NCI-H345 treated with DMSO at 0.1 percent for 48 hours (cell line): ENCODE measurements around the gene TRIM9.
A peak's percentile ranks its signal among the peaks of the same experiment; 100 is the strongest.
"Not testable (repeated sequence)": the region's sequence is repeated elsewhere in the genome, so short reads cannot be mapped to it uniquely, and the experiment has no call there.

ENCODE experiments used
- DNase-seq: peaks from one replicate; lab custom pipeline; 2025; ENCODE audit not compliant: unreplicated experiment; lab: John Stamatoyannopoulos, UW

The TRIM9 gene

DNA sequence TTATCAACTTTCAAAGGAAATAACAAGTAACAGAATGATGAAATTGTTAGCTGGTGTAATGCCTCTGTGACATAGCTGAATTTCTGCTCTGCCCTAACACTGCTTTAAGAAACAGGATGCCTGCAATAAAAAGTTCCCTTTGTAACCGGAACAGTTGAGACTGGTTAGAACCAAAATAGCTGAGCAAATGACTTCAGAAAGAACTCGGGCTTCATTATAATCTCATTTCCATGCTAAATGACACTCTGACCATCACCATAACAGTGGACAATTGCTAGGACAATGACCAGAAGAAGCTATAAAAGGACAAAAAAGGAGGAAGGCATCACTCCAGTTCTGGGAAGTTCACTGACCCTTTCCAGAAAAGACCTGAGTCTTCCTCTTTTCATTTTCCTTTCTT is 127.1 kb downstream of the TRIM9 start:
- DNase-seq: no peak

DNA sequence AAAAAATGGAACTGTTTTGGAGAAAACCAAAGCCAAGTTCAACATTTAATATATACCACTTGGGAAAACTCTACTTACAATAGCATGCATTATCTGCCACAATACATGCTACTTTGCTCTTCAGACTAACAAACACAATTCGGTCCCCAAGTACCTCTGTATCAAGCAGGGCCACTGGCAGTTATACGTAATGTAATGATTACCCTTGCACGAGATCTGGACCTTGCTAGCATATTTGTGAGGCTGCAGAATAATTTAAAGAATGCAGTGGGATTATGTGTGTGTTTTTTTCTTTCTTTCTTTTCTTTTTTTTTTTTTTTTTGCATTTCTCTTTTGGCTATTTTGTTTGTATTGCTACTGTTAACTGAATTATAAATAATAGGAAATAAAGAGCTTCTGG is 127.8 kb downstream of the TRIM9 start:
- no peak for DNase-seq

DNA sequence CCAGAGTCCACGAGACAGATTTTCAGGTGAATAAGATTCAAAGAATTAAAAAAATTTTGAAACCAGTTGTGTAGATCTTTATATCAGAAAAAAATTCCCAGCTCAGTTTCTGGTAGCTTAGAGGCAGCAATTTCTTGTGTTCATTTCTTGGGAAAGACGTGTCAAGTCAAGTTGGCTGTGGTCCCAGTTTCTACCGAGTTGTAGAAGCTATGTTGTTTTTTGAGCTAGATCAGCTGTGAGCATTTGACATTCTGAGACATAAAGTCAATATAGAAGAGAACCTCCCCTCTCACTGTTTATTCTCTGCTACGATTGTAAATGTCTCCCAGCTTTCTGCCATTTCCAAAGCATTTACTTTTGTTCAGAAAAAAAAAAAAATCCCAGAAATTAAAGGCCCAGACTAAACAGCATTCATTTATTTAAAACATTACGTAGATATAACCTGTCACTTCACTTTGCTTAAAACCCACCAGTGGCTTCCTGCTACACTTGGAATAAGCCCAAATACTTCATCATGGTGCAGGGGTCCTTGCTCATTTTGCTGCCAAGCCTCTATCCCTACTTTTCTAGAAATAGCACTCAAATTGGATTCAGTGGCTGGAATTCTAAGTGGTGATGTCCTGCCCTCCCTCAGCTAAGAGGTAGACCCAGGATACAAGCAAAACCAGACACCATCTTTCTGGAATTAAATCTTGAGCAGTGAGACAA is 130.1 kb downstream of the TRIM9 start:
- no peak for DNase-seq

DNA sequence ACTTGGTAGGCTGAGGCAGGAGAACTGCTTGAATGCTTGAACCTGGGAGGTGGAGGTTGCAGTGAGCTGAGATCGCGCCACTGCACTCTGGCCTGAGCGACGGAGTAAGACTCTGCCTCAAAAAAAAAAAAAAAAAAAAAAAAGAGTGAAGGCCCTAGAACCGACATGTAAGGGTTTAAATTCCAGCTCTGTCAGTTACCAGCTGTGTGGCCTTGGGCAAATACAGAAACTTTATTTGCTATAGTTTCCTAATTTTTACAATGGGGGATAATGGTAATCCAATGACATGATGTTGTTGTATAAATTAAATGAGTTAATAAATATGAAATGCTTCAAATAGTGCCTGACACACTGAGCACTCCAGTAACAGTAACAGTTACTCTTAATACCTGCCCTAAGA is 131.0 kb downstream of the TRIM9 start:
- no peak for DNase-seq

DNA sequence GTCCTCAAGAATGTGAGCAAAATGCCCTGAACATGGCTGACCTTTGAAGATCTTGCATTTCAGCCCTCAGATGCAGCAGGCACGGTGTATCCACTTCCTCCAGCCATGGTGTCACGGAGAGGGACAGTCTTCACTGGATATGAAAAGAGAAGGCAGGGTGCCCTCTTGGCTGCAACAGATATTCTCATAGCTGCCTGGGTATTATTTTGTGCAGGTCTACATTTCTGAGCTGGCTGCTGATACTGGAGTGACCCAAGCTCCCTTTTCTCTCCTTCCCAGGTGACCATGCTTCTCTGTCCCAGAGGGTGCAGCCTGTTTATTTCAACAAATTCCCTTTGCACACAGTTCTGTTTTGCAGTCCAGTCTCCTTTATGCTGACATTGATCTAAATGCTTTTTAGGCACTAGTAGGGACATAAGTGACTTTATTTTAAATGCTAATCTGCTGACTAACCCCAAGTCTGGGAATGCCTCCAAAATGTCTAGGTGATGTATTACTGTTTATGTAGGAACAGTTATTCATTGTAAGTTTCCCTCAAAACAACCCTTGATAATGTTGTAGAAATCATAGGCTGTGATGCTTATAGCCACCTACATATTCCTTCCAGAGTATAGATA is 133.2 kb downstream of the TRIM9 start:
- no peak for DNase-seq

DNA sequence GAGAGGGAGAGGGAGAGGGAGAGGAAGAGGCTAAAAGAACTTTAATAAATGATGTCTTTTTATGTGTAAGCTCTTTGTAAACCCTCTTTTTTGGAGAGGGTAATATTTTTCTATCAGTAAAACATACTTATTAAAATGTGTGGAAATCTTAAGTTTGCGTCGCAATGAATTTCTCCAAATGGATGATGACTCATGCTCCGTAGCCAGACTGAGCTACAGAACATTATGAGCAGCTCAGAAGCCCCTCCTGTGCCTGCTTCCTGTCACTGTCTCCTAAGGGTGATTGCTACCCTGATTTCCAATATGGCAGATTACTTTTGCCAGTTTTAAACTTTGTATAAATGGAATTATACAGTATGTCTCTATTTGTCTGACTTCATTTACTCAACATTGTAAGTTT is 137.6 kb downstream of the TRIM9 start:
- DNase-seq: no peak

DNA sequence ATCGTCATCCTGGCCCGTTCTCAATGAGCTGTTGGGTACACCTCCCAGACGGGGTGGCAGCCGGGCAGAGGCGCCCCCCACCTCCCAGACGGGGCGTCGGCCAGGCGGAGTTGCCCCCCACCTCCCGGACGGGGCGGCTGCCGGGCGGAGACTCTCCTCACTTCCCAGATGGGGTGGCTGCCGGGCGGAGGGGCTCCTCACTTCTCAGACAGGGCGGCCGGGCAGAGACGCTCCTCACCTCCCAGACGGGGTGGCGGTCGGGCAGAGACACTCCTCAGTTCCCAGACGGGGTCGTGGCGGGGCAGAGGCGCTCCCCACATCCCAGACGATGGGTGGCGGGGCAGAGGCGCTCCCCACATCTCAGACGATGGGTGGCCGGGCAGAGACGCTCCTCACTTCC is 138.5 kb downstream of the TRIM9 start:
- DNase-seq: not testable (repeated sequence)

DNA sequence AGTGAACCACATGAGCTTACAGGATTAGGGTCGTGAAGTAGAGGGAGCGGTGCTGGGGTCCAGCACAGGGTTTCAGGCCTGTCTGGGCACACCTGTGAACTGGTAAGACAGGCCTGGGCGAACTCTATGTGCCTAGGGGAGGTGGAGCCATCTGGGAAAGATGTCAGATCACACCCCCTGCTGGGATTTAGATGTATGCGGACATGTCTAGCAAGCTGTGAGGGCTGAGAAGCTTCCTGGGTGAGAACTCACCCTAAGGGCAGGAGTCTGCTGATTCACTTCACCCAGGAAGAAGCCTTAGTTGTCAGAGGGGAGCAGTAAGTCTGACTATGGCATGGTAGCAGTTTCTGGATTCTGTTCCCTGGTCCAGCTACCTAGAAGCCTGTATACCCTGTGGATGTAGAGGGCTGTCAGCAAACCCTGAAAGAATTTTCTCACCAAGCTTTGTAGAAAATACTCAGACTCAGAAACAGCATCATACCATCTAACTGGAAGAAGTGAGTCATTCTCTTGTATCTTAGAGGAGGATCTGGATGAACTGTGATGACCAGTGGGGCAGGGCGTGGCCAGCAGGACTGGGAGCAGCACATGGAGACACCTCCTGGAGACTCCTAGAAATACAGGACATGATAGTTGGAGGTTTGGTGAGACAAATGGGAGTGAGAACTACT is 139.4 kb downstream of the TRIM9 start:
- DNase-seq: peak; percentile 12

DNA sequence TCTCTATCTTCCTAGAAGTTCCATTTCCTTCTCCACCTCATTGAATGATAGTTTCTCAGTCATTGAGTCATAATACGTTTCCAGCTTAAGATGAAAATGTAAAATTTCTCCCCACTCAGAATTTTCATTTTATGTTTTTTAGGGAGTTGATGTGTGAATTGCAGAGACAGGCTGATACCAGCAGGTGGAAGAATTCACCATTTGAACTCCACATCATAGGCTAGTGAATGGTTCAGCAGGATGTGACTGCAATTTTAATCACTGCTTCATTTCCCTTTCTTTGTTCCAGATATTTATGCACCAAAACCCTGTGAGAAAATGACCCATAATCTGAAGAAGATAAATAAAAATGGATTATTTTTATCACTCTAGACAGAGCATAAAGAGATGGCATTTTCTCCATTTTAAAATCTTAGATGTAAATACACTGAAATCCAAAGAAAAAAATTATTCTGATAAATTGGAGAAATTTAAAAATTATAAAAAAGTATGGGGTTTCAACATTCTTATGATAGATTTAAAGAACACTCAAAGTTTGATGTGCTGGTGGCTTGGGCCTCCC is 140.0 kb downstream of the TRIM9 start:
- DNase-seq: no peak

DNA sequence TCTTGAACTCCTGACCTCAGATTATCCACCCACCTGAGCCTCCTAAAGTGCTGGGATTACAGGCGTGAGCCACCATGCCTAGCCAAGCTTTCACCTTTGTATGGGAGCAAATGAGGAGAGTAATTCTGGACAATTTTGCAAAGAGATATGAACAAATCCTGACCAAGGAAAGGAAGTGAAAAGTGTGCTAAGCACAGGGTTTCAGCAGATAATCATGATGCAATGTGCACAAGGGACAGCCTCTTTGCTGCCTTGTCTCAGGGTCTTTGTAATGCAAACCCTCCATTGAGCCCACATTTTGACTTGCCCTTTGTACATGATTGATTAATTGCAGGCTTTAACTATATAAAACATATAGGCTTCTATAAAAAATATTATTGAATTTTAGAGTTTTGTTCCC is 141.4 kb downstream of the TRIM9 start:
- no peak for DNase-seq

DNA sequence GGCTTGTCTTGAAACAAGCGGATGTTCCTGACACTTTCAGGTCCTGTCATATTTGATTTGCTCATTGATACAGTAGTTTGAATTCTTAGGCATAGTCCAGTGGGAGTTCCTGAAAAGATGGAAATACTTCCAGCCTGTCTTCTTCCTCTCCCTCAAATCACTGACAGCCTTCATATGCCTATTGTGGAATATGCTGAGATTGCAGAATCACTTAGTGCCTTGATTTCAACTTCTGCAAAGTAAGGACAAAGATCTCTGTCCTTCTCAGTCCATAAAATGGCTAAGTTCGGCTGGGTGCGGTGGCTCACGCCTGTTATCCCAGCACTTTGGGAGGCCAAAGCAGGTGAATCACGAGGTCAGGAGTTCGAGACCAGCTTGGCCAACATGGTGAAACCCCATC is 143.9 kb downstream of the TRIM9 start:
- DNase-seq: no peak

DNA sequence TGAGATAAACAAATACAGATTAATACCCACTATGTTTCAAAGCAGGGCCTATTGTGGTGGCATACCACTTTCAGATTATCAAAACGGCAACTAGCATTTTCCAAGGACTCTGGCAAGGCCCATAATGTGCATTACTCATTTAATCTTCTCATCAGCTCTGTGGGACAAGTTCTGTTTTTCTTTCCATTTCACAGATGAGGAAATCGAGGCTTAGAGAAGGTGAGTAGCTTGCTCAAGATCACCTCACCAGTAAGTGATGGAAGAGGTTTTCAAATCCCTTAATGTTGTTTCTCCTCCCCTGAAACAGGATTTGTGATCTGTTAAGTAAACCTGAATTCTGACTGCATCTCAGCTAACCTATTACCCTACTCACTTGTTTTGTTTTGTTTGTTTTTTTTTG is 146.7 kb downstream of the TRIM9 start:
- DNase-seq: no peak

DNA sequence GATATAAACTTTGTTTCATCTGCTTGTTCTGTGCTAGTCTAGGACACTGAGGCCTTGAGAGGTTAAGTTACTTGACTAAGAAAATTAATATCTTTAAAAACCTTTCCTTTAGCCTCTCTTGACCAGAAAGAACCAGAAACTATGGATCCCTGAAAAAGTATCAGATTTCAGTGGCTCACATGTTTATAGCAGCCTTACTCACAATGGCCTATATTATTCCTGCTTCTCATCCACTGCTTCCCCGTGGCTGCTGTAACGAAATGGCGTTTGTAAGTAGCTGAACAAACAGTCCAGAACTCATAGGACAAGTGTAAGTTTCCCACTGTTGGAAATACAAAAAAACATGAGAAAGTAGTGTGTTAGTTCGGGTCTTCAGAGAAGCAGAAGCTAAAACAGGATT is 147.5 kb downstream of the TRIM9 start:
- DNase-seq: no peak

DNA sequence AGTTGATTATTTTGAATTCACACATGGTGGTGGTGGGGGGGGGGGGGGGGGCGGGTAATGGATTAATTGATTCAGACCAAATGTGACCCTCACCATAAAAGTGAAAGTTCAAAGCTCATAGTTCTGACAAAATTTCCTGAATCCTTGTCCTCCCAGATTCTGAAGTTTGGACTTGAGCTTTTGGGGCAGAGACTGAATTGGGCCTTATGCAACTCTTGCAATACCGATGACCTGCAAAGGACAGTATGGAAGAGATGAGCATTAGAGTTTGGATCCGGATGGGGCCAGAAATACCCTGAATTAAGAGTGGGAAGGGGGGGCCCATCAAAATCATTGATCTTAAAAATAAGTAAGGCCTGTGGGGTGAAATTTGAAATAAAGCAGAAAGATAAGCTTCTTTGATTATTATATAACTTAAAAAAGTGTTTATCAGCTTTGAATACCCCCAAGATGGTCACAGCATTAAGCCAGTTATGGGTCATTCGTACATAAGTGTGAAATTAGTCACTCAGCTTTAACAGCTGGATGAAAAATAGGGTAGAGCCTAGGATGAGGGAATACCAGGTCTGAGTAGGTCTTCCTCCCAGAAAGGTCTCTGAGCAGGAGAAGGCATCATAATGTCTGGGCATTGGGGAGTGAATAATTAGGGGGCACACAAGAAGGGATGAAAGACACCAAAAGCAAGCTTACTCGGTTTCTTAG is 148.5 kb downstream of the TRIM9 start:
- DNase-seq: no peak

DNA sequence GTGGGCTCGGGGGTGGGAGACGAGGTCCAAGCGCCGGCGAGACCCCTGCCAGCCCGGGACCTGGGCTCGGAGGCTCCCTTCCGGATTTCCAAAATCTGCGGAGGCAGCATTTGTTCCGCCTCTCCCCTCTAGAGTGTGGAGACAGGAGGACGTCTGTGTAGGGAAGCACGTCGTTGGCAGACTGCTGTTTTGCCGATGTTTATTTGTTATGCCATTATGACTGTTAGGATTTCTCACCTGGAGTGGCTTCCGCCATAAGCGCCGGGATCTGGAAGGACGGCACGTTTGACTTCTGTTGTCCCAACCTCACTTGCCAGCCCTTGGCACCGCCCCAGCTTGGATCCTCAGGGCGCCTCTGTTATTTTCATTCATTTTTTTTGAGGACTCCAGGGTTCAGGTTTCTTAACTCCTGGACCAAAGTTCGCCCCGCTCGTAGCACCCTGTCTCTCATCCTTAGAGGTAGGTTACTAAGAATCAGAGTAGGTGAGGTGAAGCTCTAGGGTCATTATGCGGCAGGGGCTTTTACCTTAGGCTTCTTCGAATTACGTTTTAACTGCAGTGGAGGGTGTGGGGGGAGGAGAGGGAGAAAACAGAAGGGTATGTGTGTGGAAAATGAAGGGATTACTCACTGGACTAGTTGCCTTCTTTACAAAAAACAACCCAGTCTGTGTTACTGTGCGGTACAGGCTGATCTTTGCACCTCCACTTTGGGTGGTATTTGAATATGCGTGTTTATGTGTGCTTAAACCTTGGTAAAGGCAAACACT is 150.1 kb downstream of the TRIM9 start:
- no peak for DNase-seq

DNA sequence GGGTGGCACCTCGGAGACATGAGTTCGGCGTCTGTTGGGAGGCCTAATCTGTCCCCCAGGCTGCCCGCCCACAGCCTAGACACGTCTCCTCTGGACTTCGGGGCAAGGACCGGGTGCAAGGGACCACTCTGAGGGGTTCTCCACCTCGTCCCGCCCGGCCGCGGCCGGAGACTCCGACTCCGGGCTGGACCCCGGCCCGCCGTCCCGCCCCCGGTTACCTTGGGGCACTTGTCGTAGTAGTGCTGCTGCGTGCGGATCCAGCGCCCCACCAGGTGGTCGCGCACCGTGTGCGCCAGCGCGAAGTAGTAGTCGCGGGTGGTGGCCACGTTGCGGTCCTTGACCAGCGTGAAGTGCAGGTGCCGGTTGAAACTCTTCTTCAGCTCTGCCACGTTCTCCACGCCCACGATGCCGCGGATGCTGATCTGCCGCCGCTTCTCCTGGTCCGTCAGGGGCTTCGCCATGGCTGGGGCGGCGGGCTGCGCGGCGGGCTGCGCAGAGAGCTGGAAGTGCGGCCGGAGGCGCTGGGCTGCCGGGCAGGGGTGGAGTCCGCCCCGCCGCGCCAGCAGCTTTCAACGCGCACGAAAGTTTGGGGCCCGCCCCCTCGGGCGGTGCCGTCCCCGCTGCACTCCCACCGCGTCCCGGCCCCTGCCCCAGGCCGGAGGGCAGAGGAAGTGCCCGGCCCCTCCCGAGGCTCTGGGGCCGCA is 150.8 kb downstream of the TRIM9 start, which contains the start of gene PYGL:
Gene PYGL (minus strand): TSS at position 541 of the 704 bp plus-strand sequence. CDS start 80 bp downstream, at position 461.
- peak; percentile 26 for DNase-seq

DNA sequence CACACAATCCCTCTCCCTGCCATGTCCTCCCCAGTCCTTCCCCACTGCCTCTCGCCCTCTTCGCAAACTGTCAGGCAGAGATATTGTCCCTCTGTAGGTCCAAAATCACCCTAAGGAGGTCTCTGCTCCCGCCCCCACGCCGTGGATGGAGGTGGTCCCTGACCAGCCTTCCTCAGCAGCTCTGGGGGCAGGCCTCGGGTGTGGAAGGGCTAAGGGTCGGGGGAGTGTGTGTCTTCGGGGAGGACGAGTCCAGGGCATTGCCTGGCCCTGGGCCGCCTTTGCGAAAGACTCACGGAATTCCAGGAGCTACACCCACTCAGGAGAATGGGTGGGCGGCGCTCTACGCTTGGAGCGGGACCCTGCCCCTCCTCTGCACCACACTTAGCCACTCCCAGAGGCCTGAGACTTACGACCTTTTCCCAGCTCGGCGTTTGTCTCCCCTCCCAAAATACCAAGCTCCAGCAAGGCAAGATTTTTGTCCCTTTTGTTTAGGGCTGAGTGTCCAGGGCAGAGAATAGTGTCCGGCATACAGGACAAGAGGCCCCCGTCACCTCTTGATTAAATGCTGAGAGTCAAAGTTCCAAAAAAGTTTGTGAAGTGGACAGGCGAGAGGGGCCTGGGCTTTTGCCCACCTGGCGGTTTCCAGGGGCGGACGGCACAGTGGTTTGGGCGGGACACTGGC is 151.5 kb downstream of the TRIM9 start:
- no peak for DNase-seq

DNA sequence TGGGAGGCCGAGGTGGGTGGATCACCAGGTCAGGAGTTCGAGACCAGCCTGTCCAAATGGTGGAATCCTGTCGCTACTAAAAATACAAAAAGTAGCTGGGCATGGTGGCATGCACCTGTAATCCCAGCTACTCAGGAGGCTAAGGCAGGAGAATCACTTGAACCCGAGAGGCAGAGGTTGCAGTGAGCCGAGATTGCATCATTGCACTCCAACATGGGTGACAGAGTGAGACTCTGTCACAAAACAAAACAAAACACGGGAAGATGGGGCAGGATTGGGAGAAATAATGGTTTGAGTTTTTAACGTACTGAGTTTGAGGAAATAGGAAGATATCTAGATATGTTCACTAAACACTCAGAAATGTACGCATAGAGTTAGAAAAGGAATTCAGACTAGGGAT is 153.3 kb downstream of the TRIM9 start:
- DNase-seq: not testable (repeated sequence)

DNA sequence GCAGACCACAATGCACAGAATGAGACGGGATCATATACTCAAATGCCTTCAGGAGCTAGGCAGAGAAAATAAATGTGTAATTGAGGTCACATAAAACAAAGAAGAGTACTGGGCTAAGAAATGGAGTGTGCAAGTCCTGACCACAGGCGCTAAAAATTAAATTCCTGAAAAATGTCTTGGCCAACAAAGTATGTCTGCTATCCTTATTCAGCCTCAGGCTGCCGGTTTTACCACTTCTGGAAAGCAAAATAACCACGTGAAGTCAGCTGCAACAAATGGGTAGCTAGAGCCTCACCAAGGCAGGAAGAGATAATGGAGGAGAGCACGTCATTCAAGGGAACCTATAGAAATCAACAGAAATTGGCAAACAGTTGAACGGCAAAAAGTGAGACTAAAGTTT is 153.8 kb downstream of the TRIM9 start:
- no peak for DNase-seq
